SKM-1 (cell line): ENCODE data around the gene AP2A1.
"Not testable (repeated sequence)": the region's sequence is repeated elsewhere in the genome, so short reads cannot be mapped to it uniquely, and the experiment has no call there.

Source experiments
- DNase-seq: peaks from one replicate; lab custom pipeline; 2025; ENCODE audit not compliant: unreplicated experiment; lab: John Stamatoyannopoulos, UW

Gene AP2A1

DNA sequence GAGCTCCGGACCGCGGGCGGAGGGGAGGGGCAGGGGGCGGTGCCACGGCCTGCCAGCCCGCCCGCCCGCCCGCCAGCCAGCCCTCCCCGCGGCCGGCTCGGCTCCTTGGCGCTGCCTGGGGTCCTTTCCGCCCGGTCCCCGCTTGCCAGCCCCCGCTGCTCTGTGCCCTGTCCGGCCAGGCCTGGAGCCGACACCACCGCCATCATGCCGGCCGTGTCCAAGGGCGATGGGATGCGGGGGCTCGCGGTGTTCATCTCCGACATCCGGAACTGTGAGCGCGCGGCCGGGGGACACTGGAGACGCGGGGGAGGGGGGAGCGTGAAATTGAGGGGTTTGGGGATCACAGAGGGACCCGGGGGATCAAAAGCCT, at the start of gene AP2A1:
TSS of gene AP2A1 (plus strand) at position 72 of the 370 bp plus-strand sequence. CDS start at position 205, 133 bp downstream.
- DNase-seq: no peak

DNA sequence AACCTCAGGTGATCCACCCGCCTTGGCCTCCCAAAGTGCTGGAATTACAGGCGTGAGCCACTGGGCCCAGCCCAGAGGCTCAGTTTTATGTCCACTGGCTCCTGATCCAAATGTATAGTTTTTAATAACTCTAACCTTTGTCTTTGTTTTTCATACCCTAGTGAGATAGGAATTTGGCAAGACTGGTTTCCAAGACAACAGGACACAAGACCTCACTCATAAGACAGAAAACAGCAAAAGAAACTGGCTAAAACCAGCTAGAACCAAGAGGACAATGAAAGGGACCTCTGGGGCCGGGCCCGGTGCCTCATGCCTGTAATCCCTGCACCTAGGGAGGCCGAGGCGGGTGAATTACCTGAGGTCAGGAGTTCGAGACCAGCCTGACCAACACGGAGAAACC, 48.3 kb upstream of the AP2A1 start:
- no peak for DNase-seq

DNA sequence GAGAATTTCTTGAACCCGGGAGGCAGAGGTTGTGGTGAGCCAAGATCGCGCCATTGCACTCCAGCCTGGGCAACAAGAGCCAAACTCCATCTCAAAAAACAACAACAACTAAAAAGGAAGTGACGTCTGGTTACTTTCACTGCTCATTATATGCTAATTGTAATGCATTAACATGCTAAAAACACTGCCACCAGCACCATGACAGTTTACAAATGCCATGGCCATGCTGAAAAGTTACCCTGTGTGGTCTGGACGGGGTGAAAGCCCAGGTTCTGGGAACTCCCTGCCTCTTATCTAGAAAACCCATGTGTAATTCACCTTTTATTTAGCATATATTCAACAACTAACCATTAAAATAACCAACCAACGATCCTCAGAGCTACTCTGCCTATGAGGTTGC, 47.8 kb upstream of the AP2A1 start:
- DNase-seq: no peak

DNA sequence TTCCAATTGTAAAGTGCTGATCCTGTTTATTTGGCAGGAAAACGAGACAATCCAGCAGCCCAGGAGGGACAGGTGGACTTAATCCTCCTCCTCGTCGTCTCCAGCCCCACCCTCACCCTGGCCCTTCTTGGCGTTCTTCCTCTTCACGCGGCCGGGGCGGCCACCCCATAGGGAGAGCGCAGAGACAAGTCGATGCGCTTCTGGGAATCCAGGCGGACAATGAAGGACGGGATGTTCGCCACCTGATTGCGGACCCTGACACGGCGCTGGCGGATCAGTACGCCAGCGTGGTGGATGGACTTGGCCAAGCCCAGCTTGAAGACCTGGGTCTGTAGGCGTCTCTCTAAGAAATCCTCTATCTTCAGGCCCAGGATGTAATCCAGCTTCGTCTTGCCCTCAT, 47.4 kb upstream of the AP2A1 start:
- DNase-seq: not testable (repeated sequence)

DNA sequence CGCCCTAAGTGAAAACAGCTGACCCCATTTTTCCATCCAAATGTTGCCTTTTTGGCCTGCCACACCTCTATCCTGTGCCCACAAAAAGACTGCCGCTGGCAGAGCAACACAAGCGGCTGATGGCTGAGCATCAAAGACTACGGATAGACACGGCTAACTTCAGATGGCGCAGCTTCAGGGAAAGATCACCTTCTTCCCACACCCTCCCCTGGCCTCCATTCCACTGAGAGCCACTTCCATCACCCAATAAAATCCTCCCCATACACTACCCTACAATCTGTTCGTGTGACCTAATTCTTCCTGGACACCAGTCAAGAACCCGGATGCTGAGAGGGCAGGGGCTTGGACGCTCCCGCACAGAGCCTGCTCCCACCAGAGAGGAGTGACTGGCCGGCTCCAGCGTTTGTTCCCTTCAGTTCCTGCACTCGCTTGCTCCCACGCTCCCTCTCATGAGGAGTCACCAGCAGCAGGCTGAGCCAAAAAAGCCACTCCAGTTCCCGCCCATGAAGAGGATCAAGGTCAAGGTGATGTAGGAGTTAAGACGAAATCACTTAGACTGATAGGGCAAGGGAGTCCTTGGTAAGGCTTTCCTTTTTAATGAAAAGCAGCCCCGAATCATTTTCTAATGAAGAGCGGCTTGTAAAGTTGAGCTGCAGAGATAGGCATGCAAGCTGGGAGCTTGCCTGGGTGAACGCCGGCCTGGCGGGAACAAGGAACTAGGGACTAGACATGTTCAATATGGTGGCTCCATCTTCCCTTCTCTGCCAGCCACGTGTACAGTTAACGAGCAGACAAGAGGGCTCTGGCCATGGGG, 39.4 kb upstream of the AP2A1 start:
- no peak for DNase-seq

DNA sequence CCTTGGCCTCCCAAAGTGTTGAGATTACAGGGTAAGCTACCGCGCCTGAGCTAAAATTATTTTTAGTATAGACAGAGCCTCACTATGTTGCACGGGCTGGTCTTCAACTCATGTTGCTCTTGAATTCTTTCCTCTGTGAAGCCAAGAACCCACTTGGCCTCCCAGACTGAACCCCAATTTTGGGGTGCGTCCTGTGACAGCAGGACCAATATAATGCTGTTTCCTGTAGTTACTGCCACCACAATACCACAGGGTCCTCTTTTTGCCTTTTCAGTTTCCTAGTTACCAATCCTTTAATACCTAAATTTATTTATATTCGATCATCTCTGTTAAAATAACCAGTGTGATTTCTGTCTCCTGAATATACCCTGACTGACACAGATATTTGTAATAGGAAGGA, 36.6 kb upstream of the AP2A1 start:
- no peak for DNase-seq

DNA sequence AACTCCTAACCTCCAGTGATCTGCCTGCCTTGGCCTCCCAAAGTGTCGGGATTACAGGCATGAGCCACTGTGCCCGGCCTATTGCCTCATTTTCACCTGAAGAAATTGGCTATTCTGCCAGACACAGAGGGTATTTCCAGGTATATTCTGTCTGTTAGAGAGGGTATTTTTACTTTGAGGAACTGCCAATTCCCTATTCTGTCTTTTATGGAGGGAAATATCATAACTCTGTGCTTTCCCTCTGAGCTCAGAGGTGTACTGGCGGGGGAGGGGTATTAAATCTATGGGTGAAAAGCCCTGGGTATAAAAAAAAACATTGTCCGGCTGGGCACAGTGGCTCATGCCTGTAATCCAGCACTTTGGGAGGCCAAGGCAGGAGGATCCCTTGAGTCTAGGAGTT, 28.5 kb upstream of the AP2A1 start:
- DNase-seq: no peak

DNA sequence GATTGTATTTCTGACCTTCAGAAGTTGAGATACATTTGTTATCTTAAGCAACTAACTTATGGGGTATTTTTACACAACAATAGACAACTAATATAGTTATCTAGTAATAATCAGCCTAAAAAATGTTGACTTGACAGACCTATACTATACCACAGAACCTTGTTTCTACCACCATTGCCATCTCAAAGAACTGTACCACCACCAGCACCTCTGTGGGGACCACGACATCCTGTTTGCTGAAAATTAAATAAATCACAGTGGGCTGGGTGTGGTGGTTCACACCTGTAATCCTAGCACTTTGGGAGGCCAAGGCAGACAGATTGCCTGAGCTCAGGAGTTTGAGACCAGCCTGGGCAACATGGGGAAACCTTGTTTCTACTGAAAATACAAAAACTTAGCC, 27.7 kb upstream of the AP2A1 start:
- no peak for DNase-seq

DNA sequence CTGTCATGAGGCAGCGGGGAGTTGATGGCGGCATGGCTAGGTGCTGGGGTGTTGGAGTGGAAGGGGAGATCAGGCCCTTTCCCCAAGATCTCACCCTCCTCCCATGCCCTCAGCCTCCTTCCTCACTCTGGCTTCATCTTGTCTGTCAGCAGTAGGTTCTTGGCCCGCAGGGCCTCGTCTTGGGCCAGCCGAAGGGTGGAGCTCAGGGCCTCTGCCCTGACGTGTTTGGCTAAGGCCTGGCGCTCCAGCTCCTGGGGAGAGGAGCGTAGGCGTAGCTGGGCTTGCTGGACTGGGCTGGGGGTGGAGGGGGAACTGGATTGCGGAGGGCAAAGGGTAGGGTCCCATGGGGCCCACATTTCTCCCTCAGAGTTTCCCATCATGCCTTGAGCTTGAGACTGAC, 26.9 kb upstream of the AP2A1 start:
- DNase-seq: no peak

DNA sequence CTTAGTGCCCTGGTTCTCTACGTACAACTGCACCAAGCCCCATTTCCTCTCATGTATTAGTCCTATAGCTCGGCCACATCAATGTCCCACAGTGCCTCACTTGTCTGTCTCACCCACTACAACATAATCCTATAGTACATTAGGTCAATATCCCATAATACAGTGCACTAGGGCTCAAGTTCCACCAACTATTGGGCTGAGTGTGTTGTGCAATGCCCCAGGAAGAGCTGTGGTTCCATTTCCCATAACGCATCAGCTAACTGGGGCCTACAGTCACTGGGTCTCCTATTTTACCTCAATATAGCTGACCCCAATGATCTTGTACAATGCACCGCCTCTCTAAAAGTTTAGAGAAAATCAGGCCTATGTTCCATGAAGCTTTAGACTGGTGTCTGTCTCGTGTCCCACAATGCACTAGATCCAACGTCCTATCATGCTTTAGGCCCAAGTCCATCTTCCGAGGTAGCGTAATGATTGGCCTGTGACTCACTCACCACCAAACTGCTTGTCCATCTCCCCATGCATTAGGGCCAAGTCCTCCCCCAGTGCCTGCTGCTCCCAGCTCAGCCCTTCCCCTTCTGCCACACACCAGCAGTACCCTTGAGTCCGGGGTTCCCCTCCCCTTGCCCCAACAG, 25.5 kb upstream of the AP2A1 start:
- DNase-seq: no peak

DNA sequence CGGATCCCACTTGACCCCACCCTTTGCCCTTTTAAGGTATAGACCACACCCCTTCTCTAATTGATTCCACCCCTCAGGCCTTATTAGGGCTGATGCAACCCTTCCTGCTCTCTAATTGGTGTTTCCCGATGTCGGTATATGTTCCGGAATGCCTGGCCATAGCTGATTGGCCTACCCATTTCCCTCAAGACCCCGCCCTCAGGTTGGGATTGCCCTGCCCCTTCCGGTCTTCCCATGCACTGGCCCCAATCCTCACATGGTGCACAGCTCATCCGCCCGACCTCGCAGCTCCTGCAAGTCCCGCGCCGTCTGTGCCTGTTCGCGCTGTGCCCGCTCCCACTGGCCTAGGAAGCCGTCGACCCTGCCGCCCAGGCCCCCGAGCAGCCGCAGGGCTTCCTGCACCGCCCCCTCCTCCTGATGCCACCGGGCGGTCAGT, 21.8 kb upstream of the AP2A1 start:
- no peak for DNase-seq

DNA sequence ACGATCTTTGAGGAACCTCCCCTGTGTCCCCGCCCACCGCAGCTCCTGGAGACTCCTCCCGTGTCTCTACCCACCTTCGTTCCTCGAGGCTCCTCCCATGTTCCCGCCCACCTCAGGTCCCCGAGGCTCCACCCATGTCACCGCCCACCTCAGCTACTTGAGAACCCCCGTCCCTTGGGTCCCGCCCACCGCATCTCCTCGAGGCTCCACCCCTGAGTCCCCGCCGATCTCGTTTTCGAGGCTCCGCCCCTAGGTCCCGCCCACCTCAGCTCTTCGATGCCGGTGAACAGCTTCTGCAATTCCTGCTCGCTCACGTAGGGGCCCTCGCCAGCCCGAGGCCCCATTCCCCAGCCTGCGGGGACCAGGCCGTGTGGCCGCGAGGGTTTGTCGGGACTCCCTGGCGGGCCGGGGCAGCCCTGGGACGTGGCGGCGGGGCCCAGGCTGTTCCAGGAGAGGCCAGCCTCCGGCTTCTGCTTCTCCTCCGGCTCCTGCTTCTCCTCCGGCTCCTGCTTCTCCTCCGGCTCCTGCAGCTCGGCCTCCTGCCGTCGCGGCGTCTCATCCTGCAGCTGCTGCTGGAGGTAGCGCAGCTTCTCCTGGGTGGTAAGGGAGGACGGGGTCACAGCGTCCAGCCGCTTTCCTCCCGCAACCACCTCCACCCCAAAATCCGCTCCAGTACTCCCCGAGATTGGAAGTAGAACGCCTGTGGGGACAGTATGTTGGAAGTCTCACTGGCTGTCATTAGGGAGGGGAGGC, 20.4 kb upstream of the AP2A1 start:
- no peak for DNase-seq

DNA sequence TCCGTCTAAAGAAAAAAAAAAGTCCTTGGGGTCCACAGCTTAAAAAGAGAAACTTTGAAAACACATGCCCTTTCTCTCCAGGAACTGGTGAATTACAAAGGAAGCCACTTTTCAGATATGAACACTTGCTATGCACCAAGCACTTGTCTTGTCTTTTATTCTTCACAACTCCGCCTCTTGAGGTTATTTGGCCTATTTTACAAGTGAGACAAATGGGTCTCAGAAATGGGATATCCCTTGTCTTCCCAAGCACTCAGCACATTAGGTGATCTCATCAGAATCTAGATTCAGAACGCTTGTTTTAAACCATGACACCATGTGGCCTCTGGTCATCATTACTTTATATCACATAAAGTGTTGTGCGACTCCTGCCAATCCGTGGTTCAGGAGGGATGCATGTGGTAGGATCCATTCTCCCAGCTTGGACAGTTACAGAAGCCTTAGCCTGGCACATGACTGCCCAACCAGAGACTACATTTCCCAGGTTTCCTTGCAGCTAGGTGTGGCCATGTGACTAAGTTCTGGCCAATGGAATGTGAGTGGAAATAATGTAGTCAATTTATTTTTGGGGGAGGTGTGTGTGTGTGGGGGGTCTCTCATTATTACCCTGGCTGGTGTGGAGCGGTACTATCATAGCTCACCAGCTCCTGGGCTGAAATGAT, 17.6 kb upstream of the AP2A1 start:
- no peak for DNase-seq

DNA sequence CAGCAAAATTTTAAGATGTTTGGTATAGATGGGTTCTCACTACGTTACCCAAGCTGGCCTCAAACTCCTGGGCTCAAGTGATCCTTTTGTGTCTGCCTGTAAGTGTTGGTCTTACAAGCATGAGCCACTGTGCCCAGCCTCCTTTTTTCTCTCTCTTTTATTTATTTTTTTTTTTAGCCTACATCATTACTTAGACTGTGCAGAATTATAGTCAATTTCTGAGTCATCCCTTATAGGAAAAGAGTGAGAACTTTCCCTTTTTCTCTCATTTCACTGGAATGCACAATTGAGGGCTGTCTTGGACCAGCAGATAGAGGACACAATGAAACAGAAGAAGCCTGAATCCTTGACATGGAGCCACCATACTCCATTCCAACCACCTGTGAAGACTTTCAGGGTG, 17.0 kb upstream of the AP2A1 start:
- no peak for DNase-seq

DNA sequence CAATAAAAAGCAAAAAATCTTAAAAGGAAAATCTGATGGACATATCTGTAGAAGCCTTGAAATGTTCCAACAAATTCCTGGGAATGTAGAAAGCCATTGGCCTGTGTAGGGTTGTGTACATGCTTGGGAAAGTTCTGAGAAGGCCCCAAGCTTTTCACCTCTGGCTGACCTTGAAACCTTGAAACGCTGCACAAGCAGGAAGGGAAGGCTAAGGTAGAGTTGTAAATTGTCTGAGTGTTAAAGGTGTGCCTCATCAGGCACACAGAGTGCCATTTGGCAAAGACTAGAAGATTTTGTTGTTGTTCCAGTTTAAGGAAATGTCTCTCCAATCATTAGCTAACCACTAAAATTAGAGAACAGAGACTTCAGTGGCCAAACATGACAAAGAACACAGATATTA, 14.1 kb upstream of the AP2A1 start:
- no peak for DNase-seq

DNA sequence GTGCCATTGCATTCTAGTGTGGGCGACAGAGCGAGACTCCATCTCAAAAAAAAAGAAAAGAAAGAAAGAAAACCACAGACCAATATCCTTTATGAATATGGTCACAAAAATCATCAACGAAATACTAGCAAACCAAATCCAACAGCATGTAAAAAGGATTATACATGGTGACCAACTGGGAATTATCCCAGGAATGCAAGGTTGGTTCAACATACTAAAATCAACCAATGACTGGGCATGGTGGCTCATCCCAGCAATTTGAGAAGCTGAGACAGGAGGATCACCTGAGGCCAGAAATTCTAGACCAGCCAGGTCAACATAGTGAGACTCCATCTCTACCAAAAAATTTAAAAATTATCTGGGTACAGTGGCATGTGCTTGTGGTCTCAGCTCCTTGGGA, 10.8 kb upstream of the AP2A1 start:
- no peak for DNase-seq

DNA sequence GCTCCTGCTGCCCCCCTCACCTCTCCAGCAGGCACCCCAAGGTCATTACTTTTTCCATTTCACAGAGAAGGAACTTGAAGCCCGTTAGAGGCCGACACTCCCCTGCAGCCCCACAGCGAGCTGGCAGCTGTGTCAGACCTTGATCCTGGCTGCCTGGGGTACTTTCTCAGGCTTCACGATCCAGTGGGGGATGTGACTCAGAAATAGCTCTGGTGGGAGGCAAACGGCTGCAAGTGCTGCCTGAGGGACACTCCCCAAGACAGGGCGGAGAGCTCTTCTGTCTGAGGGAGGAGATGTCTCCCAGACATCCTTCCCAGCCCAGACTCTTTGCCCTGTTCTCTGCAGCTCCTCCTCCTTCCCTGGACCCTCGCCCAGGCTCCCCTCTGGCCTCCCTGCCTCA, 8.5 kb upstream of the AP2A1 start:
- DNase-seq: no peak

DNA sequence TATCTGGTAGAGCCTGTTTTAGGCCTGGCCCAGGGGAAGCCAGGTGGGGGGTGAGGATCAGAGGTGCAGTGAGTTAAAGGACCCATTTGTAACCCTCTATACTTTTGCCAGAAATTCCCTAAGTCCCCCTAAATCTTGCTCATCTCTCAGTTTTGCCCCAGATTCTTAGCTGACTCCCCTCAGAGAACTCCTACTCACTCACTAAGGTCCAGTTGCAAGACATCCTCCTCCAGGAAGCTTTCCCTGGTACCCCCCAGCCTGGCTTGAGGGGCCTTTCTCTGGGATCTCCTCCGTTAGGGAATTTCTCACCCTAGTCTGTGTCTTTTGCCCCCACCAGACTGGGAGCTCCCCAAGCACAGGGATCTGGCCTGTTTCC, 5.6 kb upstream of the AP2A1 start:
- DNase-seq: no peak

DNA sequence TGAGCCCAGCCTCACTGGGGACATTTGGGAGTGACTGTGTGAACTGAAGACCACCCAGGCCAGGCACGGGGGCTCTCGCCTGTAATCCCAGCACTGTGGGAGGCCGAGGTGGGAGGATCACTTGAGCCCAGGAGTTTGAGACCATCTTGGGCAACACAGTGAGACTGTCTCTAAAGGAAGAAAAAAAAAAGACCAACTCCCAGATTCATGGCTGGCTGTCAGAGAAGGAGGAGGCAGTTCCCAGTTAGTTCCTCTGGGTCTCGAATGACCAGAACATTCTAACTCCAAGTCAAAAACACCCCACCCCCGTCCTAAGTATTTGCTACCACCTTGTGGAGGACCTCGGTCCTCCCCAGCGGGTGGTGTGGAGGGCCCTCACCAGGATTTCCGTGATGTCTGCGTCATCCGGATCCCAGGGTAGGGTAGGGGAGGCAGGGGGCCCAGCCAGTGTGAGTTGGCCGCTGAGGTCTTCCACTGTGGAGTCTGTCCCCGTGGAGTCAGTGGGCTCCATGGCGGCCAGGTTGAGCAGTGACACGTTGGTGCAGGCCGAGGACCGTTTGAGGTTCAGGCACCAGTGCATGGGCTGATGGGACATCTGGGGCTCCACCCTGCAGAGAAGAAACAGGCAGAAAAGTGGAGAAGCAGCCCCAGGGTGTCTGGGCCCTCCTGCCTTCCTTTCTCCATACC, 5.0 kb upstream of the AP2A1 start:
- no peak for DNase-seq

DNA sequence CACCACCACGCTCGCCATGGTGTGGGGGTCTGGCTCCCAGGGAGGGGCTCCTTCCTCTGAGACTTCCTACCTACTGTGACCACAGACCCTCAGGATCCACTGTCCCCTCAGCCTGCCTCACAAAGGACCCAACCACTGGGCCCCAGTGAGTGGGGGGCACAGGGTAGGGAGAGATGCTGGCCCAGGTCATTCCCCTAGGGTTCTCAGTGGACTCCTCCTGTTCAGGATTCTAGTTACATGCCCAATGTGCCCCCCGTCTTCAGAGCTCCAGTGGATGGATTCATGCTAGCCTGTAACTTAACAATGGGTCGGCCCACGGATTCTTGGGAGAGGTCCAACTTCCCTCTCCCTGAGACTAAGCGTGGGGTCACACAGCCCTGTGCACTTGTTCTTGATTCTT, 3.6 kb upstream of the AP2A1 start, which contains the start of gene TSKS:
TSS of gene TSKS (minus strand) at position 77 of the 400 bp plus-strand sequence. CDS start at position 18, 59 bp downstream.
- no peak for DNase-seq

DNA sequence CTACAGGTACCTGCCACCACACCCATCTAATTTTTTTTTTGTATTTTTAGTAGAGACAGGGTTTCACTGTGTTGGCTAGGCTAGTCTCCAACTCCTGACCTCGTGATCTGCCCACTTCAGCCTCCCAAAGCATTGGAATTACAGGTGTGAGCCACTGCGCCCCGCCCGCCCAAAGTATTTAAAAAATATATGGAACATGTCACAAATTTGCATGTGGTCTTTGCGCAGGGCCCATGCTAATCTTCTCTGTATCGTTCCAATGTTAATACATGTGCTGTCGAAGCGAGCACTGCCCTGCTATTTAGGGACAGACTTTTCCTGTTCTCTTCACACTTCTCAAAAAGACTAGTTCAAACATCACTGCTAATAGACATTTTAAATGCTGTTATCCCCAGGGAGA, 2.5 kb upstream of the AP2A1 start:
- DNase-seq: no peak
